WI38 (cell line): Measurements from ENCODE around the gene DUSP7.

Experiments used
- H3K4me3 ChIP-seq: 2 replicates; pipeline ENCODE4 v1.5.1; 2011; ENCODE audit warnings: low read depth, mild to moderate bottlenecking, control low read depth, low read length
- TF ChIP-seq, protein P1 (sequence below): IDR thresholded peaks from 2 replicates; pipeline ENCODE4 v1.5.1; 2012; ENCODE audit warnings: low read depth, mild to moderate bottlenecking, control low read depth, low read length

The DUSP7 gene

DNA sequence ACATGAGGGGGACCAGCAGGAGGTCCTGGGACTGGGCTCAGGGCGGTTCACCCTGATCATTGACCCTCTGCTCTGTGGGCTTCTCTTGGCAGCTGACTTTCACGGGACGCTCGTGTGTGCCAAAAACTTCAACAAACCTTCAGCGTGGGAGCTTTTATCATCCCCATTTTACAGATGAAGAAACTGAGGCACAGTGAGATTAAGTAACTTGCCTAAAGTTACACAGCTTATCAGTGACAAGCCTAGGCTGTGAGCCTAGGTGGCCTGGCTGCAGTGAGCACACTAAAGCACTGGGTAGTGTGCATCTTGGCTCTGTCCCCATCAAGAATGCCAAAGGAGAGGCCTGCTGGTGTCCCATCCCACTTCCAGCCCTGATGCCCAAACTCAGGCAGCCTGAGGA lies 23.6 kb upstream of the DUSP7 start:
- TF ChIP-seq, protein P1, sequence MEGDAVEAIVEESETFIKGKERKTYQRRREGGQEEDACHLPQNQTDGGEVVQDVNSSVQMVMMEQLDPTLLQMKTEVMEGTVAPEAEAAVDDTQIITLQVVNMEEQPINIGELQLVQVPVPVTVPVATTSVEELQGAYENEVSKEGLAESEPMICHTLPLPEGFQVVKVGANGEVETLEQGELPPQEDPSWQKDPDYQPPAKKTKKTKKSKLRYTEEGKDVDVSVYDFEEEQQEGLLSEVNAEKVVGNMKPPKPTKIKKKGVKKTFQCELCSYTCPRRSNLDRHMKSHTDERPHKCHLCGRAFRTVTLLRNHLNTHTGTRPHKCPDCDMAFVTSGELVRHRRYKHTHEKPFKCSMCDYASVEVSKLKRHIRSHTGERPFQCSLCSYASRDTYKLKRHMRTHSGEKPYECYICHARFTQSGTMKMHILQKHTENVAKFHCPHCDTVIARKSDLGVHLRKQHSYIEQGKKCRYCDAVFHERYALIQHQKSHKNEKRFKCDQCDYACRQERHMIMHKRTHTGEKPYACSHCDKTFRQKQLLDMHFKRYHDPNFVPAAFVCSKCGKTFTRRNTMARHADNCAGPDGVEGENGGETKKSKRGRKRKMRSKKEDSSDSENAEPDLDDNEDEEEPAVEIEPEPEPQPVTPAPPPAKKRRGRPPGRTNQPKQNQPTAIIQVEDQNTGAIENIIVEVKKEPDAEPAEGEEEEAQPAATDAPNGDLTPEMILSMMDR = no peak
- H3K4me3 ChIP-seq = no peak overlapping the region

DNA sequence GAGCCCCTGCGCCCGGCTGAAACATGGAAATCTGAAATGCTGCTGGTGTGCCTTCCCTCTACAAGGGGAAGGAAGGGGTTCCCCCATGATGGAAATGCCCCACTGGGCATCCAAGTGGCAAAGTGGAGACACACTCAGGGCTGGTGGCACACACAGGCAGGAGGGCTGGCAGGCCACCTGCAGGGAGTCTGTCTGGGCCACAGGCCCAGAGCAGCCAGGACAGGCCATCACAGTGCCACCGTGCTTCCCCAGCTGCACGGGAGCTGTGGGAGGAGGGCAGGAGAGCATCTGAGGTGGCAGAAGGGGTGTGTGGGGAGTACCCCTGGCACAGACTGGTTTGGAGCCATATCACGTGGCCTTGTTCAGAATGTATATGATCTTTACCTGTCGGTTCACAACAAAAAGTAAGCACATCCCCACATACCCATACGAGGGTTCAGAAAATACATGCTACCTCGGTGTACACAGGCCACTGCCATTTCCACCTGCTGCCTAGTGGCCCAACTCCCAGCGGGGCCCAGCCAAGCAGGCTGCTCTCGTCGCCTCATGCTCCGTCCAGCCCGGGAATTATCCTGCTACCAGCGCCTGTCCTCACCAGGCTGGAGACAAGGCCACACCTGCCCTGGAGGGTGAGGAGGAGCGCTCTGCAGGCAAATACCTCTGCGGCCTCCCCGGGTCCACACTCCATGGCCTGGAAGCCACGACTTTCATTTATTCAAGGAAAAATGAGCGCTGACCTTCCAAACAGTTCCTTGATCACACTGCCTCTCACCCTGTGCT lies 22.6 kb upstream of the DUSP7 start:
- TF ChIP-seq, protein P1 = no peak
- no peak overlapping the region for H3K4me3 ChIP-seq

DNA sequence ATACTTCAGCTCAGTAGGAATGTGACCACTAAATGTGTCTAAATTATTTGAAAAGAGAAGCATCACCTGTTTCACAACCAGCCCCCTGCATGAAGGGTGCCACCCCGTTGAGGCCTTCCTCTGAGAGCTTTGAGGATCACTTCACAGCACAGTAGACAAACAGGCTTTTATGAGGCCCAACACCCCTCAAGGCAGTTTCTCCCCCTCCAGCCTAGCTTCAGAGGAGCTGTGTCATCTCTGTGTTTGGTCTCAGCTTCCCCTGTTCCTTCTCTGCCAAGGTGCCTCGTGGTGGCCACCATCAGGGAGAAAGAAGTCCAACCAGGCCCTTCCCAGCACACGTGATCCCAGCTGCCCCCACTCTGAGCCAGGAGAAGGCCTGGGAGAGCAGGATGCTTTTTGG lies 21.6 kb upstream of the DUSP7 start:
- TF ChIP-seq, protein P1 = no peak

DNA sequence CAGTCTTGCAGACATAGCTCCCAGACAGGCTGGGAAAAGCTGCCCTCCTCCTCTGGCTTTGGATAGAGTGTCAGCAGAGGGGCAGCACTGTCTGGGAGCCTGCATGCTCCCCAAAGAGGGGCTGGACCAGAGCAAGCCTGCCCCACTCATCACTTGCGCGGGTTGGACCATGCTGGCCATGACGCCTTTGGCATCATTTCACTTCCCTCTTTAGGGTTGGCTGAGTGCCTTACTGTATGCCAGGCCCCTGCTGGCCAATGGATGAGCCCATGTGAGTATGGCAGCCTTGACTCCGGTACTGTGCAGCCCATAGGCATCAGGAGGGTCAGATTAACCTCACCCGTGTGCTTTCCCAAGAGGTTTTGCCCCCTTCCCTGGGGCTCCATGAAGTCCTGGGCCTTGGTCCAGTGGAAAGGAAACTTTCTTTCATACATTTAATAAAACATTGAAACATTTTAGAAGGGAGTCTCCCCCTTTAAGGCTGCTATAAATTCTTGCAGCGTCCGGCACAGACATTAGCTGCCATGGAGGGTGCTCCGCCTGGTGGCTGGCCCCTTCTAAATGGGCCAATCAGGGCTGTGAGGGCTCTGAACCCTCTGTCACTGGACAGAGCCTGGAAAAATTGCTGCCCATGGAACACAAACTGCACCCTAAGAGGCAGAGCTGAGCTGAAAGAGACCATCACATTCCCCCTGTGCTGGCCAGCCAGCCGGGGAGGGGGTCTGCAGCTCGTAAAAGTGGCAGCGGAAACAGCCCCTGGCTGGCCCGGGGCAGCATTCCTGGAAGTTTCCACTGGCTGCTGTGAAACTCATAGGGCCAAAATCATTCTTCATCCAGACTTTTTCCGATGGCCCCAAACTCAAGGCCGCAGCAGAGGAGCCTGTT lies 20.8 kb upstream of the DUSP7 start:
- TF ChIP-seq, protein P1 = no peak
- no peak overlapping the region for H3K4me3 ChIP-seq

More for the DNA sequence above, 21.6 kb upstream of the DUSP7 start:
- H3K4me3 ChIP-seq = no peak overlapping the region

DNA sequence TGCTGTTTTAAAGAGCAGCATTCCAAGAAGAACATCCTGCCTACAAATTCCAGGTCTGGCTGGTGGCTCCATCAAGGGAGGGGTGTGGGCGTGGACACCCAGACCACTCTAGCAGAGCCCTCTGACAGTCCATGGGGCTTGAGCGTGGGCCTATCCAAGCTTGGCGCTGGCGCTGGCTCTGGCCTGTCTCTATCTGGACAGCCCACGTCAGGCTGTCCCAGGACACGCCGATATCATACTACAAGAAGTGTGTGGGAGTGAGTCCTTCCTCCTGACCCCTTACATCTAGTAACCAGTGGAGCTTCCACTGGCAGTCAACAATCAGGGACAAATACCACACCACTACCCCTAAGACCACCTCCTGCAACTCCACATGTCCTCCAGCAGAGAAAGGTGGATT lies 17.1 kb upstream of the DUSP7 start:
- TF ChIP-seq, protein P1 = no peak
- H3K4me3 ChIP-seq = no peak overlapping the region

DNA sequence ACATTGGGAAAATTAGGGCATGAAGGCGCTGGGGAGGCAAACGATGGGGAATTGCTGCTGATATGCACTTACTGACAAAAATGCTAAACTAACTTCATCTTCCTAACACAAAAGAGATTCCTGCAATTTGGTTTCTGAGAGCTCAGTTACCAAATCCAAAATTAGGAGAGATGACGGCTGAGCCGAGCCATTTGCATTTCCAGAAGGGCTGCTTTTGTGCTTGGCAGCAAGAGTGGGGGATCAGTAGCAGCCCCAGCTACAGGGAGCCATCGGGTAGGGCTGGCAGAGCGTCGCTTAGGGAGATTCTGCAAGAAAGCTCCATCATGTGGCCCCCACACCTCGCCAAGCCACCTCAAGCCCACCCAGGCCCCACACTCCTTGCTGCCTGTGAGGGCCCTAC lies 16.1 kb upstream of the DUSP7 start:
- TF ChIP-seq, protein P1 = no peak
- no peak overlapping the region for H3K4me3 ChIP-seq

DNA sequence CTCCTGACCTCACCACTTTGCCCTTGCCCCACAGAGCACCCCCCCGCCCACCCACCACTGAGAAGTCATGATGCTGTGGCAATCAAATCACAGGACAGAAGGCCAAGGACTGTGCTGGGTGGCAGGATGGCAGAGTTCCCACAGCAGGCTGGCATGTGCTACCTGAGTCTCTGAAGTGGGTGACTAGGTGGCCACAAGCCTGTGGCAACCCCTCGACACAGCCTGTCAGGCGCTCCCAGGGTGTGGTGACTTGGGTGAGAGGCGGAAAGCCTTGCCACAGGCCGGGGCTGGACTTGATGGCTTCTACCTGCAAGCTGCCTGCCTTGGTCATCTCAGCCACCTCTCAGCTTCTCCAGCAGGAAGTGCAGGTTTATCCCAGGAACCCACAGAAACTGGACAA lies 15.6 kb upstream of the DUSP7 start:
- no peak overlapping the region for H3K4me3 ChIP-seq
- TF ChIP-seq, protein P1 = no peak
